K562 treated with DMSO at 1 percent for 4 hours (cell line): ENCODE measurements around the gene MORC1. TPM values are rescaled to one million over a fixed set of nuclear protein-coding genes. Genes with fewer than 3 reads are reported as not detected.

Source experiments
- total RNA-seq: library from RNA; unstranded; fragments of 300-600 nt; gene quantifications from 2 replicates; pipeline ENCODE4 v1.2.3, GENCODE V29; 2022; ENCODE audit not compliant: insufficient read depth

The MORC1 gene, protein sequence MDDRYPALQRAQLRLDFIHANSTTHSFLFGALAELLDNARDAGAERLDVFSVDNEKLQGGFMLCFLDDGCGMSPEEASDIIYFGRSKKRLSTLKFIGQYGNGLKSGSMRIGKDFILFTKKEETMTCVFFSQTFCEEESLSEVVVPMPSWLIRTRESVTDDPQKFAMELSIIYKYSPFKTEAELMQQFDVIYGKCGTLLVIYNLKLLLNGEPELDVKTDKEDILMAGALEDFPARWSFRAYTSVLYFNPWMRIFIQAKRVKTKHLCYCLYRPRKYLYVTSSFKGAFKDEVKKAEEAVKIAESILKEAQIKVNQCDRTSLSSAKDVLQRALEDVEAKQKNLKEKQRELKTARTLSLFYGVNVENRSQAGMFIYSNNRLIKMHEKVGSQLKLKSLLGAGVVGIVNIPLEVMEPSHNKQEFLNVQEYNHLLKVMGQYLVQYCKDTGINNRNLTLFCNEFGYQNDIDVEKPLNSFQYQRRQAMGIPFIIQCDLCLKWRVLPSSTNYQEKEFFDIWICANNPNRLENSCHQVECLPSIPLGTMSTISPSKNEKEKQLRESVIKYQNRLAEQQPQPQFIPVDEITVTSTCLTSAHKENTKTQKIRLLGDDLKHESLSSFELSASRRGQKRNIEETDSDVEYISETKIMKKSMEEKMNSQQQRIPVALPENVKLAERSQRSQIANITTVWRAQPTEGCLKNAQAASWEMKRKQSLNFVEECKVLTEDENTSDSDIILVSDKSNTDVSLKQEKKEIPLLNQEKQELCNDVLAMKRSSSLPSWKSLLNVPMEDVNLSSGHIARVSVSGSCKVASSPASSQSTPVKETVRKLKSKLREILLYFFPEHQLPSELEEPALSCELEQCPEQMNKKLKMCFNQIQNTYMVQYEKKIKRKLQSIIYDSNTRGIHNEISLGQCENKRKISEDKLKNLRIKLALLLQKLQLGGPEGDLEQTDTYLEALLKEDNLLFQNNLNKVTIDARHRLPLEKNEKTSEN
- total RNA-seq: 0.59 and 1.2 TPM in 2 replicates

DNA sequence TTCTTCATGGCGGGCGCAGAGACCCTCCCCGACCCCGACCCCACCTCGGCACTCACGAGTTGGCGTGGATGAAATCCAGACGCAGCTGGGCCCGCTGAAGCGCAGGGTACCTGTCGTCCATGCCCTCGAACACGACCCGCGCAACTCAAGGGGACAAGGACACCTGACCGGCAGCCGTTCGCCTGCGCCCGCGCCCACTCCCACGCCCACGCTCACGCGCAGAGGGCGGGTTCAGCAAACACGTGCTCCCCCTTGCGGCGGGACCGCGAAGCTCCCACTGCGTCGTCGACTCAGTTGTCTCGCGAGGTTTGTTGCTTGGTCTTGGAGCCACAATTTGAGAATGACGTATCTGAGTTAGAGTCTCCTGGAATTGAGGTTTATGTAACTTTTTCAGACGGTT is at the start of gene MORC1:
Gene MORC1 (minus strand): TSS at position 196 of the 400 bp plus-strand sequence. CDS start 75 bp downstream, at position 121.

DNA sequence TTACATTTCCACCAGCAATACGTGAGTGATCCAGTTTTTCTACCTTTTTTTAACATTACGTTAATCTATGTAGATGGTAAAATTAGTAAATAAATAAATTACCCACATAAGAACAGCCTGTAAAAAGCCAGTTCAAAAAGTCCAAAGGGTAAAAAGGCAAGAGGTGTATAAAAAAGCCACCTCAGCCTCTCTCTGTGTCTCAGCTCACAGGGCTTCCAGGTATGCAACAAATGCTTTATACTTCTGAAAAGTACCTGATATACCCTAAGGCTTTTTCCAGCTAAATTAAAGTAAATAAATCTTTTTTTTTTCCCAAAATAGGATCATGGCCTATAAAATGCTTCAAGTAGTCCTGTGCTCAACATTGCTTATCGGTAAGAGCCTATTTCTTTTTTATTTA is 18.6 kb upstream of the MORC1 start, which contains the start of gene C3orf85:
Gene C3orf85 (plus strand): TSS at position 197 of the 400 bp plus-strand sequence. CDS start 129 bp downstream, at position 326.

DNA sequence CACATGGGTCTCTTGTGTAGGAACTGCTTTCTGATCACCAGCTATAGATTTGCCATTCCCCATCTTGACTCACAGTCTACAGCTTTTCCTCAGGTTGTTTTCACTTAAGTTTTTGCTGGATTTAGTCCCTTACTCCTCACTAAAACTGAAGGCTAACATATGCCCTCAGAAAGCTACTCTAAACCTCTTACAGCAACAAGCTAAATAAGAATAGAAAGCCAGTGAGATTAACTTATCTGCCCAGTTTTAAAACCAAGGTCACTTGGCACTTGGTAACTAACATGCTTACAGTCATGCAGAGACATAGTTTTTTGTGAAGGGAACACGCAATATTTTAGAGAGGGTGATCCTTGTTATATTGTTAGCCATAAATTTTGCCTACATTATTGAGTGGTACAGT is 164.2 kb downstream of the MORC1 start, which contains the start of gene GUCA1C:
Gene GUCA1C (minus strand): TSS at position 180 of the 400 bp plus-strand sequence. CDS start 117 bp downstream, at position 63.

Other genes starting within 250 kb of the MORC1 start
- not detected in 2 replicates for gene GUCA1C, start 164.3 kb downstream of the MORC1 start, total RNA-seq
- not detected in 2 replicates for gene C3orf85, start 18.6 kb upstream of the MORC1 start, total RNA-seq
- gene DPPA2, start 198.4 kb upstream of the MORC1 start, total RNA-seq: not detected in 2 replicates
- gene DPPA4, start 219.4 kb upstream of the MORC1 start, total RNA-seq: not detected in 2 replicates